NCI-H345 treated with DMSO at 0.1 percent for 48 hours (cell line): ENCODE measurements around the gene MYO18B.
A peak's percentile ranks its signal among the peaks of the same experiment; 100 is the strongest.

Experiments
- DNase-seq: peaks from one replicate; lab custom pipeline; 2025; ENCODE audit not compliant: unreplicated experiment; lab: John Stamatoyannopoulos, UW

Gene MYO18B

DNA sequence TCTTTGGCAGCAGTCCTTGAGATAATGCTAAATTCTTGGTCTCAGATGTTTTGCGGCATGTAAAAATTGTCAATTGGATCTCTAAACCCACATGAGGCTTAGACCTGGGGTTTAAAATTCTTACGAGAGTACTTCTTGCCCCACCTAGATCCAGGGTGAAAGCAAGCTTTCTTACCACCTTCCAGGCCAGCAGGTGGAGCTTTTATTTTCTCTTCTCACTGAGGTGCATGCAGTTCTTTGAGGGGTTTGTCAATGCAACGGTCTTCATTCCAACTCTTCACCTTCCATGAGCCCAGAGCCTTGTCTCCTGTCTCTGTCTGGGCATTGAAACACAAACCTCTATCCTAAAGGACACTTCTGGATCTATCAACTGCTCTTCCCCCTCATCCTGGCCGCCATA lies 154.1 kb downstream of the MYO18B start:
- DNase-seq, result no peak

DNA sequence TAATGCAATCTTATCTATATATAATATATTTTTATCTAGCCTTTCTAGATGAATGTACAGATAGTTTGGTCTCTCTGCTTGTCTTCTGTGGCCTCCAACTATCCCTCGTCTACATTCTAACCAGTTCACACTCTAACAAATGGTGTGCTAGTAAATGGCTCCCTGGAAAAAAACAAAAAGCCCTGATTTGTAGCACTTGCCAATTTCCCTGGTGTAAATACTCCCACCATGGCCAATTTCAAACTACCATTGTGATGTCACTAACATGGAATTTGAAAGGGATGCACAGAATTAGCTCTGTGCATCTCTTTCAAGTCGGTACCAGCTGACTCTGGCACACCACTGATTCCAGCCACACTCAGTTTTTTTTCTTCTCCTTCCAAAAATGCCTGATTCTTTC lies 154.6 kb downstream of the MYO18B start:
- DNase-seq, result no peak

DNA sequence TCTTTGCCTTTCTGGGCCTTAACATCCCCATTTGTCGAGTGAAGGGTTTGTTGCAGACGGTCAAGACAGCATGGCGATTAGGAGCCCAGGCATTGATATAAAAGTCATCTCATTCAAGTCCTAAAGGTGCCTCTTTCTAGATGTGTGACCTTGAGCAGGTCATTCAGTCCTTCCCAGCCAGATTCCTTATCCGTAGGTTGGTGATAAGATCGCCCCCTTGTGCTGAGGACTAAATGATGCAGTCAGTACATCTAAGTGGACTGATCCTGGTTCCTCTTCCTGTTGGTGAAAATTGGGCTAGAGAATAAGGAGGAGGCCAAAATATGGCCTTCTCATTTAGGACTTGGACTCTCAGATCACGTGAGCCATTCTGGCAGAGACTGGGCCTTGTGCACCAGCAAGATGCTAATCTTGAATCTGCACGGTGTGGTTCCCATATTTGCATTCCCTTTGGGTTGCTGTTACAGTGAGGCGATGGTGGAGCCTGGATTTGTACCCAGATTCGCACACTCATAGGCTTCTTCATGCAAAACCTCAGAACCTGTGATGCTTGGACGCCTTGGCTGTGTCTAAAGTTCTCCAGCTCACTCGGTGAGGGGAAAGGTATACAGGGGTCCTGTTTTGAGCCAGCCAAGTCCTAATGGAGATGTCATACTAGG lies 156.8 kb downstream of the MYO18B start:
- DNase-seq, result no peak

DNA sequence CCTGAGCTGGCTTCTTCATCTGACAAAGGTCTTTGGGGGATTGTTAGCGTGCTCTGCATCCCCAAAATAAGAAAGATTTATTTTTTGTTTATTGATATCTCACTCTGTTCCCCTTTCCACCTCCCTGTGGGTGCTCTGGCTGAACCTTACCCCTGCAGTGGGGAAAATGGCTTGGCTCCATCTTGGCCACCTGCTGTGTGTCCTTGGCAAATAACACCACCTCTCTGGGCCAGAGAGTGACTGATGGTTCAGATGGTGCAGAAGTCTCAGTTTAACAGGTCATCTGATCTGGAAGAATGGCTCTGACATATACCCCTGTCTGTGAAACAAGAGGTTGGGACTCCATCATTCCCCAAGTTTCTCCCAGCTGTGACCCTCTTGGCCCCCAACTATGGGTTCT lies 157.6 kb downstream of the MYO18B start:
- DNase-seq, result no peak

DNA sequence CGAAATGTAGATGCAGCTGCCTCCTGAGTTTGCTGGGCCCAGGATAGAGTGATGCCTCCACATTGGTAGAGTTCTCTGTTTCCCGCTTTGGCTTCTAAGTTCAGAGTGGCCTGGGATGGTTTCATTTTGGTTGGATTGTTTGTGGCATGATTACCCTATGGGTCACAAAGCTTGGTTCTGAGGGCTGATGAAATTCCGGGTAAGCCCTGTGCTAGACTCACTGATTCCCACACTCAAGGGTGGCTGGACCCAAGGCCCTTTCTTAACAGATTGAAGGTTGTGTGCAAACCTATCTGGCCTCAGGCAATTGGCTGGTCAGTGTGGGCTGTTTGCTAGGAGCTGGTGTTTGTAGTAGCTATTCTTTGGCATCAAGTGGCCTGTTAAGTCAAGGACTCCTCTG lies 158.4 kb downstream of the MYO18B start:
- DNase-seq, result no peak

DNA sequence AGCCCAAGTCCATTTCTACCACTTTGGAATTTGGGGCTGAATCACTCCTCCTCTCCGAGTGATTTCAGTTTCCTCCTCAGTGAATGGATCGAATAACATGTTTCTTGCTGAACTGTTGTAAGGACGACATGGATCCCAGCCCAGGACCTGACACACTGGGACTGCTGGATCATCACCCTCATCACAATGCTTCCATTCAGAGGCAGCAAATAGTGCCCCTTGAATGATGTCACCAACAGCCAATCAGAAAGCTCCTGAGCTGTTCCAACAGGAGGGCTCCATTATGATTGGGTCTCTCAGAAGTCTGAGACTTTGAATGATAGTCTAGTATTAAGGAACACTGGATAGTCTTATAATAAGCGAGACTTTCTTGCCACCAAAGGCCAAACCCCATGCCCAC lies 158.9 kb downstream of the MYO18B start:
- no peak for DNase-seq

DNA sequence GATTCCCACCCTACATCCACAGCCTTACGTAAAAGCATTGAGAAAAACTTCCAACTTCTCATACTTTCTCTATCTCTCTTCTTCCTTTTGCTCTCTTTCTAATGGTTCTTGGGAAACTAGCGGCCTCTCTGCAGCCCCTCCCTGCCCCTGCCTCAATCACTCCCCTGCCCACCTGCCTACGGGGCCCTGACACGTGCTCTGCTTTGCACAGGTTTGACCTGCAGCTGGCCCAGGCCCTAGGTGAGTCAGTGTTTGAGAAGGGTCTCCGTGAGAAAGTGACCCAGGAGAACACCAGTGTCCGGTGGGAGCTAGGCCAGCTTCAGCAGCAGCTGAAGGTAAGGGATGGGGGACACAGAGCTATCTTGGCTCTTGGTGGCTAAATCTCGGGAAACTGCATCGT lies 160.4 kb downstream of the MYO18B start:
- no peak for DNase-seq

DNA sequence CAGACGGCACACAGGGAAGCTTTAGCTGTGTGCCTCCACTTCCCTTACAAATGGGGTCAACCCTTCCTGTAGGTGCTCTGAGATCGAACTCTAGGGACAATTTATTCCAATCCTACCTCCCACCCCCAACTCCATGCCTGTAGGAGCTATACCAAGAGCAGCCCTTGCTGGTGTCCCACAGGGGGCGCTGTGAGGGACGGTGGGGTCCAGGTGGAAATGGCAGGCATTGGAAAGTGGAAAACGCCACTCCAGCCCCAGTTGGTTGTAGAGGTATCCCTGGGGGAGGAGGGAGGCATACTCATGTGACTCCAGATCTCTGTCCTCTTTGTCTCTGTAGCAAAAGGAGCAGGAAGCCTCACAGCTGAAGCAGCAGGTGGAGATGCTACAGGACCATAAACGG lies 161.3 kb downstream of the MYO18B start:
- DNase-seq, result no peak

DNA sequence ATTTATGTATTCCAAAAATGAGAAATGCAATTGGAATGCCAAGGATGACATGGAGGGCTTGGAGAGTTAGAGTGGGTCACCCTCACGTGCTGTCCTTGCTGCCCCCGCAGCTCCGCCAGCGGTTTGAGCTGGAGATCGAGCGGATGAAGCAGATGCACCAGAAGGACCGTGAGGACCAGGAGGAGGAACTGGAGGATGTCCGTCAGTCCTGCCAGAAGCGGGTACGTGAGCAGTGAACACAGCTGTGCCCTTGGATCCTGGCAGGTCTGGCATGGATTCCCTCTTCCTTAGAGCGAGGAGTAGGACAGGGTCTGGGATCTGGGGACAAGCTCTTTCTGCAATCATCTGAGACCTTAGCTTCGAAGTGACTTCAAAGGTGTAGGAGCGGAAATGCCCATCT lies 166.2 kb downstream of the MYO18B start:
- no peak for DNase-seq

DNA sequence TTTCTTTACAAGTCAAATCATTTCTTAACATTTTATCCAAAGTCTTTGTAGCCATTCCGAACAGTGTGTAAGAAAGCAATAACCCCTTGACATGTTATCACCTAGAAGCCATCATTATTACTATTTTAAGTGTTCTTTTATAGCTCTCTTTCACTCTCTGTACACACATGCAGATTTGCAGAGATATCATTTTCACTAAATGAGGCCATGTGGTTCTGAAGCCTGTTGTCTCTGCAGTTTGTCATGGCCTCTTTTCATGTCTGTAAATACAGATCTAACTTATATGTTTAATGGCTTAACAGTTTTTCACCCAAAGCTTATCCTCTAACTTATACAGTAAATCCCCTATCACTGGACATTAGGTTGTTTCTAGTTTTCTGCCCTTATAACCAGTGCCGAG lies 166.8 kb downstream of the MYO18B start:
- no peak for DNase-seq

DNA sequence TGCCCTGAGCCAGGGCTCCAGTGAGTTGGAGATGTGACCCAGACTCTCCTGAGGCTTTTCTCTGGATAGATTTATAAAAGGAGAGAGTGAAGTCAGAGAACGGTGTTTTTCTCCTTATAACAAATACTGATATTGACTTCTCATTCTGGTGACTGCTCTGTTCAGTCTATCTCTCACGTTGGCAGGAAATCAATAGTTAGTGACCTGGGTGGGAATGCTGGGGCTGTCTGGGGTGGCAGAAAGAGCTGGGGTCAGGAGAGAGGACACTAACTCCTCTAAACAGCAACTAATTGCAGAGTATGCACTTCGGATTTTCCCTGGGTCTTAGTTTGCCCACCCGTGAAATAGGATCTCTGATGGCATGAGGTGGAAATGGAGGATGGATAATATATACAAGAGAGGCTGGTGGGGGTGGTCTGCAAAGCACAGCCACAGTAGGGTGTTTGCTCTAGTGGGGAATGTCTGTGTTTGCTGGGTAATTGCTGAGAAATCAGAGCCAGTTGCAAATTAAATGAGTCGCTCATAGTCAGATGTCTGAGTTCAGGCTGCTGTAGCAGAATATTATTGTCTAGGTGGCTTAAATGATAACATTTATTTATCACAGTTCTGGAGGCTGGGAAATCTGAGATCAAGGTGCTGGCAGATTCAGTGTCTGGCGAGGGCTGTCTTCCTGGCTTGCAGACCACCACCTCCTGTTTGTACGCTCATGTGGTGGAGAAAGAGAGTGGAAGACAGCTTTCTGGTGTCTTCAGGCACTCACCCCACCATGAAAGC lies 167.8 kb downstream of the MYO18B start:
- no peak for DNase-seq

DNA sequence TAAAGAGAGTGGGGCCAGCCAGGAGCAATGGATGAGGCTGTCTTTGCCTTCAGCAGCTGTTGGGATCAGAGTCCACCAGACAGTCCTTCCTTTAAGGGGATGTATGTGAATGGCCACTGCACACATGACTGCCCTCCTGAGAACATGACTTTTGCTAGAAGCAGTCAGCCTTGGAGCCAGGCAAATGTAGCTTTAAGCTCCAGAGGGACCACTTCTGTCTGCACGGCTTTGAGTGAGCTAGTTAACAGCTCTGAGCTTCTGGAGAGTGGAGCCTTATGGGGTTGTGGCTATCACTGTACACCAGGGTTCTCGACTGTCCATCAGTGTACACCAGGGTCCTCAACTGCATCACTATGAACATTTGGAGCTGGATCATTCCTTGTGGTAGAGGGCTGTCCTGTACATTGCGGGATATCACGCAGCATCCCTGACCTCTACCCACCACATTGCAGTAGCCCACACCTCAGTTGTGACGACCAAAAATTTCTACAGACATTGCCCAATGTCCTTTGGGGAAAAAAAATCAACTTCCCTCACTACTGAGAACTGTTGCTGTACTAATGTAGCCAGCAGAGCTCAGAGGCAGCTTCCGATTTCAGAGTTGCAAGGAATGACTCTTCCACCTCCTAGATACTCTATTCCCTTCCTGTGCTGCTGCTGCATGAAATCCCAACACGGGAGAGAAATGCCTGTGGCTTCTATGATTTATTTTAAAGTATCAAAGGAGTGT lies 169.4 kb downstream of the MYO18B start:
- no peak for DNase-seq

DNA sequence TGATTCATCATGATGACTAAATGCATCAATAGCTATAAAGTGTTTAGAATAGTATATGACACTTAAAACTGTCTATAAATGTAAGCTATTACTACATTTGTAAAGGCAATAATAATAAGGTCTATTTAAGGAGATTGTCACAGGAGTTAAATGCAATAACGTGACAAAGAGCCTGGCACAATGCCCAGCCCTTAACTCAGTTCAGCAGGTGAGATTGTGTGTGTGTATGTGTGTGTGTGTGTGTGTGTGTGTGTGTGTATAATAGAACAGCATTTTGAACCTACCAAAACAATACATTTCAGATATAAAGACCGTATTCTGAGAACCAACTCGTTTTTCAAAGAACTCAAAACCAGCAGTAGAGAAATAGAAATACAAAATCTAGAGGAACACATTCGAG lies 177.5 kb downstream of the MYO18B start:
- peak; percentile 82 for DNase-seq

DNA sequence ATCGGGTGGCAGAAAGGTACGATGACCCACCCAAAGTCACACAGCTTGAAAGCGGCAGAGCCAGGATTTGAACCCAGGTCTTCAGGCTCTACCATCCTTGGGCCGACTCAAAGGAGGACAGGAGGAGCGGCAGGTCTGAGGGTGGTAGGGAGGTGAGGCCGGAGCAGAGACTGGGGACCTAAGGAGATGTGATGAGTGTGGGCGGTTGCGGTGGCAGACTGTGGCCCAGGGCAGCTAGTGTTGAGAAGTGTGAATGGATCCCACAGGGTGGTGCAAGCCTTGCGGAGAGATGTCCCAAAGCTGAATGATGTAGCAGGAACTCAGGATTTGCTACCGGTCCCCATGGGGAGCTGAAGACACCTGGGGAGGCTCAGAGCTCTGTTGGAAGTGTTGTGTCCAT lies 180.2 kb downstream of the MYO18B start:
- DNase-seq, result no peak

DNA sequence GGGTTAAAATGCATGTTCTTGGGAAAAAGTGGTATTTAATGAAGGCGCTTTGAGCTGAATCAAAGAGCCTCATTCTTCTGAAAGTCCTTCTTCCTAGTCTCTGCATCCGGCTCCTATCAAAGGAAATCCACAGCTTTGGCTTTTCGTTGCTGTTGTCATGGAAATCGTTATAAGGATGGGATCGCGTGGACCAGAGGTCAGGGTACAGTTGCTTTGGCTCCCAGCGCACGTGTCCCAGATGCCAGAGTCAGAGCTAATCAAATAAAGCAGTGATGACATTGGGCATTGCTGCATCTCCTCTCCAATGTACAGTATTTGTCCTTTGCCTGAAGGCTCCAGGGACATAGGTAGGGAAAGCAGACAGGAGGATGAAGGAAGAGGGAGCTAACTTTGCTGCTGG lies 181.9 kb downstream of the MYO18B start:
- DNase-seq, result no peak

DNA sequence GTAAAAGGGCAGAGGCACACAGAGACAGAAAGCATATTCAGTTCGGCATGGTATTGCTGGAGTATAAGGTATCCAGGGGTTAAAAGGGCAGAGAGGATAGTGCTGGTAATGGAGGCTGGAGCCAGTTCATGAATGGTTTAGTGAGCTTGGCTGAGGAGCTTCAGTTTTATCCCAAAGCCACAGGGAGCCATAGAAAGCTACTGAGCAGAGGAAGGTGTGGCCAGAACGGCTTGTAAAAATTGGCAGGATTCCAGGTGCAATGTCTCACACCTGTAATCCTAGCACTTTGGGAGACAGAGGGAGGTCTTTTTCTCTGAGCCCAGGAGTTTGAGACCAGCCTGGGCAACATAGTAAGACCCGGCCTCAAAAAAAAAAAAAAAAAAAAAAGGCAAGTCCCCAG lies 186.1 kb downstream of the MYO18B start:
- DNase-seq, result peak; percentile 84

DNA sequence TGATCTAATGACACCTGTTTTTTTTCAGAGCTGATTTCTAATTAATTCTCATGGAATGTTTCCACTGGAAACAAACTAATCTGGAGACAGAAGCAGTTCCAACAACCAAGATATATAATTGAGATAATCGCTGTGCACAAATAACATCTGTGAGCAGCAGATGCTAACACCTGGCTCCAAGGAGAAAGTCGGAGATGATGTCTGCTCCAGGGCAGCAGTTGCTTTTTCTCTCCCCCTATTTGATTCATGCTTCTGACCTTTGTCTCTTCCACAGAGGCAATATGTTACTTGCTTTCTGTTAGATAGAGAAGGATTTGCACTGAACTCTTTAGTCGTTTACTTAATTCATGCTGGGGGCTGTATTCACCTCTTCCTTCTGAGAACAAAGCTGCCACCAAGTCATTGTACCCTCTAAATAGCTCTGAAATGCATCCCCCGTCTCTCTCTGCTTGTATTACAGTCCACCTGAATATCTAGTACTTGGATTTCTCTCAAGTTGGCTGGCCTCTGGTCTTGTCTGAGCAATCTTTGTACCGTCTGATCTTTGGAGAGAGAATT lies 187.4 kb downstream of the MYO18B start:
- no peak for DNase-seq

DNA sequence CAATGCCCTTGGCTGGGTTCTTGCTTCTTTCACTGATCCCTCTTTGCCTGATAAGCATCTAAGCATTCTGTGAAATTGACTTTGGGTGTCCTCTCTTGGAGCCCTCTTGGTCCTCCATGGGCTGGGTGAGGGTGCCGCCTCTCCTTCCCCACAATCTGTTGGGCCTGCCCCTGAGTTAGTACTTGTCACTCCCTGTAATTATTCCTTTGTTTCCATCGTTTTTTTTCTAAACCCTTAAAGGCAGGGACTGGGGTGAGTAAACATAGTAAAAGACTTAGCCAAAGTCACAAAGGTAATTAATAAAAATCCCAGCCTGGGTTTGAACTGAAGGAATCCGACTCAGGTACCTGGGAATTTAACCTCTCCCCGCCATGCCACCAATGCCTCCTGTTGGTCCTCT lies 188.1 kb downstream of the MYO18B start:
- peak; percentile 21 for DNase-seq

DNA sequence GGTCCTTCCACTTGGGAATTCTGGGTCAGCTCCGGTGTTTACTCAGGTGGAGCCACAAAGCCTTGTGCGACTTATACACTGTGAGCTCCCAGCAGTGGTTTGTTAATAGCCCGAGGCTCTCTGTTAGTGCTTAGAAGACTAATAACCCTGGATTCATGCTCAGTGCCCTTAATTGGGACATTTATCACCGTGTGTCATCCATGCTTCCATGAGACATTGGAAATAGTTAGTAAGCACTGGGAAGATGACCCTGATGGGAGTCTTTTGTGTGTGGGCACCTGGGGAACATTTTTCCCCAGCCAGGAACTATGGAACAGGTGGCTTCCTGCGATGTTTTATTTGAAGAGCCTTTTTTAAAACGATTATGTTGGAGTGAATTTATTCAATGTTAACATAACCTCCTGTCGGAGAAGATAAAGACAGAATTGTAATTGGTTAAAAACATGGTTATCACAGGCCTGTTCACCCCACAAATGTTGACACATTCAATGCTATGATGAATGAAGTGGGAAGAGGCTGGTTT lies 188.9 kb downstream of the MYO18B start:
- DNase-seq, result peak; percentile 96

DNA sequence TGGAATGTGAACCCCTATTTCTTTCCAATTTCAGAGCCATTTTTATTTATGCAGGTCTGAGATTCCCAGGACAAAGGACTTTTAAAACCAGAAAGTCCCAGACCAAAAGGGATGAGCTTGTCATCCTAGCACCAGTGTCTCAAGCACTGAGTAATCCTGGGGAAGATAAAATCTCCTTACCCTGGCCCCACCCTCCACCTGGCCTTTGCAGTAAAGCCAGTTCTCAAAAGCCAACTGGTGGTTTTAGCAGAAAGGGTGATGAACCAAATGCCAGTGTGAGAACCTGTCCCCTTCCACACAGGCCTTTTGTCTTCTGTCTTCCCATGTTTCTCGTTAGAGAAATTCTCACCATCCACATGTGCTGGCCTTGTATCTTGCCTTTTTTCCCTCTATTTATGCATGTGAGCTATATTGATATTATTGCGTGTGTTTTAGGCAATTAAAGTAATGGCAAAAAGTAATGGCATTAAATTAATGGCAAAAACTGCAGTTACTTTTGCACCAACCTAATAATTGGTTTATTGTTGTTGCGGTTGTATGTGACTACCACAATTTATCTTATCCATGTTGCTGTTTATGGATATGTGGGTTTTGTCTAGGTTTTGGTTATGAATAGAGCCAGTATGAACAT lies 191.3 kb downstream of the MYO18B start:
- no peak for DNase-seq
